Measurements from ENCODE around the gene RMRP.

The RMRP gene

GRCh38 chr9:35686222-35687203, 28.7 kb upstream of the RMRP start:
- DNase-seq (ENCODE audit: low spot score): no peak

- no peak for DNase-seq (ENCODE audit: low spot score)
Measured at GRCh38 chr9:35685506-35685905, 27.7 kb upstream of the RMRP start.

GRCh38 chr9:35684921-35685320, 27.1 kb upstream of the RMRP start:
- DNase-seq (ENCODE audit: low spot score): no peak

DNA sequence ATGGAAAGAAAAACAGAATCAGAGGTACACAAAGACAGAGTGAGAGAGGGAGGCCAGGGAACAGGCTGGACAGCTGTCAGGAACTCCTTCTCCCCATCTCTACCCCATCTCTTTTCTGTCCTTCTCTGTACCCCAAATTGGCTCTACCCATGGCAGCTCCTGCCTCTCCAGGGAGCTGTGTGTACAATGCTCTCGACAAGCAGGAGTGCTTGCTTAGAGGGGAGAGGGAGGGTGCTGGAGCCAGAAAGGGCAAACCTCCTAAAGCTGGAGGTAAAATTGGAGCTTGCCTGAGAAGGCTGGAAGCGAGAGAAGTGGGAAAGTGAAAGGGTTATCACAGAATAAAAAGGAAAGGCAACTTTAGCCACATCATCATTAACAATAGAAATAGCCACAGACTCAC, 25.5 kb upstream of the RMRP start:
- no peak for DNase-seq (ENCODE audit: low spot score)

DNA sequence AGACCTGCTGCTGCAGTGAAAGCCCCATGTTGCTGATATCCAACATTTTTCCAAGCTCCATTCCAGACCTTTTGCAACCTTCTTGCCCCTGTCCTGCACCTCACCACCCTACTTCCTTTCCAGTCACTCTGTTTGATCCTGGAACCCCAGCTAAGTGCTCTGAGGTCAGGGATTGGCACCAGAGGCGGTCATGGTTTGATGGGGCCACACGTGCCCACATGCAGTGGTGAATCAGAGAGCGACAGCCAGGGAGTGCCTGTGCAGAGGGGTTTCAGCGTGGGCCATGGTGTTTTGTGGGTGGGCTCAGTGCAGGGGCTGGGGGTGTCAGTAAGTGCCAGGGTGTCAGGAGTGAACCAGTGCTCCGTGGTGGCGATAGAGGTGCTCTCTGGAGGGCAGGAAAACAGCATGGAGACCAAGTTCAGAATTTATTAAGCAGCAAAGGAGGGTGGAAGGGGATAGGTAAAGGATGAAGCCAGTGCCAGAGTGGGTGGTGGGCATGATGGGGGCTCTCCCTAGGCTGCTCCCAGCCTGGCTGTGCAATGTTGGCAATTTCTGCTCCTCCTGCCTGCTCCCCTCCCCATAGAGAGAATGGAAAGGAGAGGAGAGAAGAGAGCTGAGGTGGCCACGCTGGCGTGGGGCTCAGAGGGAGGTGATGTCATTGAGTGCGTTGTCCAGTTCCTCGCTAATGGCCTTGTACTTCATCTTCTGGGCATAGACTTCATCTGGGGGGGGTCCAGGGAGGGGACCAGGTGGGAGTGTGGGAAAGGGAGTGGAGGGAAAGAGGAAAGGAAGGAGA, 24.9 kb upstream of the RMRP start:
- no peak for DNase-seq (ENCODE audit: low spot score)

DNA sequence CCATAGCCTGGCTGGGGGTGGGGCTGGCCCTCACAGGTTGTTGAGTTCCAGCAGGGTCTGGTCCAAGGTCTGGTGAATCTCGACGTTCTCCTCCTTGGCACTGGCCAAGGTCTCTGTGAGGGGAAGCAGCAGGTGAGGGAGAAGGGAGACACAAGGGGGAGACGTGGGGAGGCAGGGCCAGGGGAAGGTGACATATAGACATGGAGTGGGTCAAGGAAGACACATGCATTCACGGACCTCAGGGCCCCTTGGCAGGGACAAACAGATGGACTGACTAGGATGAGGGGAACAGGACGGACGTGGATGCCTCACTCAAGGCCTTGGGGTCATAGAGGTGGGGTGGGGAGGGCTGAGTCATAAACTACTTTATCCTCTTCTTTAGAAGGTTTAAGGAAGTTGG, 24.2 kb upstream of the RMRP start:
- DNase-seq (ENCODE audit: low spot score): no peak

DNA sequence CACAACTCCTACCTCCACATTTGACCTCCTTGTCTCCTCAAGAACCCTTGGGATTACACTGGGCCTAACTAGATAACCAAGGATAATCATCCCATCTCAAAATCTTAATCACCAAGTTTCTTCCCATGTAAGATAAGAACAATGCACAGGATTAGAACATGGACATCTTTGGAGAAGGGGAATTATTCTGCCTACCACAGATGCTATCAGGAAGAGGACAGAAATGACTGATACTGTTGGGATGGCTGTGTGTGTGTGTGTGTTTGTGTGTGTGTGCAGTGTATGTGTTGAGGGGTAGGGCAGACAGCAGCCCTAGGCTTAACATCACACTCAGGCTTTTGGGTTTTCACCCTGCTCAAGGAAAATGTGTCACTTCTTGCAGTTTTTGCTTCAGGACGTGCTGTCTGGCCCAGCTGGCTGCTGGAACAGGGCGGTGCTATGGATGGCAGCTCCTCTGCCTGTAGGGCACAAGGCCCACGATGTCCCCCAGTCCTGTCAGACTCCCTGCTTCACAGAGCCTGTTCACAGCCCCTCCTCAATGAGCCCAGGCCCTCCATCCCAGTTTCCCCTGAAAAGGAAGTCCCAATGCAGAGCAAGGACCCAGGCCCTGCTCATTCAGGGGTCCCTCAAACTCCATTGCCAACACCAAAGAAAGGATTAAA, 23.7 kb upstream of the RMRP start:
- DNase-seq (ENCODE audit: low spot score): no peak

GRCh38 chr9:35680331-35681105, 22.7 kb upstream of the RMRP start:
- DNase-seq (ENCODE audit: low spot score): no peak

DNA sequence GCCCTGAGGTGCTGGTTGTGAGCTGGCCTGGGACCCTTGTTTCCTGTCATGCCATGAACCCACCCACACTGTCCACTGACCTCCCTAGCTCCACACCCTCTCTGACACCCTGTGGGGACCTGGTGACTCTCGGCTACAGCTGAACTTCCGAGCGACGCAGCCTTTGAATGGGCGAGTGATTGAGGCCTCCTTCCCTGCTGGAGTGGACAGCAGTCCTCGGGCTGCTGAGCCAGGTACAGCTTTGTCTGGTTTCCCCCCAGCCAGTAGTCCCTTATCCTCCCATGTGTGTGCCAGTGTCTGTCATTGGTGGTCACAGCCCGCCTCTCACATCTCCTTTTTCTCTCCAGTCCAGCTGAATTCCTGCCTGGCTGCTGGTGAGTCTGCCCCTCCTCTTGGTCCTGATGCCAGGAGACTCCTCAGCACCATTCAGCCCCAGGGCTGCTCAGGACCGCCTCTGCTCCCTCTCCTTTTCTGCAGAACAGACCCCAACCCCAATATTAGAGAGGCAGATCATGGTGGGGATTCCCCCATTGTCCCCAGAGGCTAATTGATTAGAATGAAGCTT, 22.0 kb upstream of the RMRP start:
- DNase-seq (ENCODE audit: low spot score): no peak

DNA sequence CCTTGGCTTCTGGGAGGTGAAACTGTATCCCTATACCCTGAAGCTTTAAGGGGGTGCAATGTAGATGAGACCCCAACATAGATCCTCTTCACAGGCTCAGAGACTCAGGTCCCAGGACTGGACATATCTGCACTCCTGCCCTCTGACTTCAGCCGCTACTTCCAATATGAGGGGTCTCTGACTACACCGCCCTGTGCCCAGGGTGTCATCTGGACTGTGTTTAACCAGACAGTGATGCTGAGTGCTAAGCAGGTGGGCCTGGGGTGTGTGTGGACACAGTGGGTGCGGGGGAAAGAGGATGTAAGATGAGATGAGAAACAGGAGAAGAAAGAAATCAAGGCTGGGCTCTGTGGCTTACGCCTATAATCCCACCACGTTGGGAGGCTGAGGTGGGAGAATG, 21.3 kb upstream of the RMRP start:
- no peak for DNase-seq (ENCODE audit: low spot score)

DNA sequence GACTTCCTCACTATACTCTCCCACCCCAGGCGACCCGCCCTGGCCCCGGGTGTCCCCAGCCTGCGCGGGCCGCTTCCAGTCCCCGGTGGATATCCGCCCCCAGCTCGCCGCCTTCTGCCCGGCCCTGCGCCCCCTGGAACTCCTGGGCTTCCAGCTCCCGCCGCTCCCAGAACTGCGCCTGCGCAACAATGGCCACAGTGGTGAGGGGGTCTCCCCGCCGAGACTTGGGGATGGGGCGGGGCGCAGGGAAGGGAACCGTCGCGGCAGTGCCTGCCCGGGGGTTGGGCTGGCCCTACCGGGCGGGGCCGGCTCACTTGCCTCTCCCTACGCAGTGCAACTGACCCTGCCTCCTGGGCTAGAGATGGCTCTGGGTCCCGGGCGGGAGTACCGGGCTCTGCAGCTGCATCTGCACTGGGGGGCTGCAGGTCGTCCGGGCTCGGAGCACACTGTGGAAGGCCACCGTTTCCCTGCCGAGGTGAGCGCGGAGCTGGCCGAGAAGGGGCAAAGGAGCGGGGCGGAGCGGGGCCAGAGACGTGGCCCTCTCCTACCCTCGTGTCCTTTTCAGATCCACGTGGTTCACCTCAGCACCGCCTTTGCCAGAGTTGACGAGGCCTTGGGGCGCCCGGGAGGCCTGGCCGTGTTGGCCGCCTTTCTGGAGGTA, 18.0 kb upstream of the RMRP start:
- DNase-seq (ENCODE audit: low spot score): no peak

- no peak for DNase-seq (ENCODE audit: low spot score)
Measured at GRCh38 chr9:35675204-35675603, 17.4 kb upstream of the RMRP start.

- no peak for DNase-seq (ENCODE audit: low spot score)
Measured at GRCh38 chr9:35674025-35674361, 16.2 kb upstream of the RMRP start.

GRCh38 chr9:35673132-35674024, 15.6 kb upstream of the RMRP start, which contains the start of gene CA9:
CA9 (plus strand) TSS chr9:35673928; CDS start chr9:35673960, 32 bp downstream.
- DNase-seq (ENCODE audit: low spot score): no peak

DNA sequence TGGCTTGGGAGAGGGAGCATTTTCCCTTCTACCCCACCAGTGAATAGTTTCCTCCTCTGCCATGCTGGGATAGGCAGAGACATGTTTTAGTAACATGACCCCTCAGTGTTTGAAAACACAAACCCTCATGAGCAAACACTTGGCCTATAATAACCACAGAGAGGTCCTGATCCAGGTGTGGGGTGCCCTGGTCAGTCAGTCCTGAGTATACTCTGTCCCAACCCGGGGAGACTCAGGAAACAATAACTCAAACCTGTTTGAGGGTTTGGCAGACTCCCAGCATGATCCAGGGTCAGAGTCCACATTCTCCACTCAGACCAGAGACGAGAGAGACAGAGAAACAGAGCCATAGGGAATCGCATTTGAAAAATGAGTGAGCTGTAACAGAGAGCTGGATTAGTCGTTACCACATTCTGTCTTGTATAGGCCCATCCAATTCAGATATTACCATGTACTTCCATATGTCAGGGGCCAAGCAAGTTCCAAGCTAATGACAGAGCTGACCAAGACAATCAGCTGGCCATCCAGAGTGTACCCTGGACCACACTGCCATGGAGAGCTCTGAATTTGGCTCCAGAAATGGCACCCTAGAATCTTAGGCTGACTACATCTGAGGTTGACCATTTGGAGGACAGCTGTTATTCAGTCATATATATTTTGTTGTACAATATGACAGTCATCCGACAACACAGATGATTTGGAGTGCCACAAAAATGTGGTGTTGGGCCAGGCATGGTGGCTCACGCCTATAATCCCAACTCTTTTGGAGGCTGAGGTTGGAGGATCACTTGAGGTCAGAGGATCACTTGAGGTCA, 11.7 kb upstream of the RMRP start:
- peak; percentile 87 for DNase-seq (ENCODE audit: low spot score)

DNA sequence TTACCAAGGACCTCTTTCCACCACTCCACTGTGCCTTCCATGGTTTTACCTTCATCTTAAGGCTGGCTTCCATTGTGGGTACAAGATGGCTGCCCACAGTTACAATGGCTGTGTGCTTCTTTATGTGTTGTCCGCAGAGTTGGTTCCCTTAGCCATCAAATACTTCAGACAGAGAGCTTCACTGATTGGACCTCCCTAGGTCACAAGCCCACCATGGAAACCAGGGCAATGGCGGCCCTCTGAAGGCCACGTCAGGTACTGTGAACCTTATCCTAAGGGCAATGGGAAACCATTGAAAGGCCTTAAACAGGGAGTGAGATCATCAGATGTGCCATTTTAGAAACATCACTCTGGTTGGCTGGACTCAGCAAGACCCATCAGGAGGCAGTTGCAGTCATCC, 10.1 kb upstream of the RMRP start:
- DNase-seq (ENCODE audit: low spot score): no peak

DNA sequence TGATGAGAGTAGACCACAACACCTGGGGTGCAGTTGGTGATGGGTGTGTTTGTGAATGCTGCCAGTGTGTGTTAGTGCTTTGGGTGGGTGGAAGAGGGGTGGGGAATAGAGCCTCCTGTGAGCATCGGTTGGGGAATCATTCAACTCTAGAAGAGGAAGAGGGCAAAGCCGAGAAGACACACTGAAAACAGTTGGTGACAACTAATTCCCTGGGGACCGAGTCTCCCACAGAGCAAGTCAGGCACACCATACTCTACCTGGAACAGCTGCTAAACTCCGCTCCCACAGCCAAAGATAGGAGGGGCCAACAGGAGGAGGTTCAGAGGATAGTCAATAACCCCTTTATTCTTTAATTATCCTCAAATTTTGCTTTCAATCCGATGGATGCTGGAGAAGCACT, 8.7 kb upstream of the RMRP start:
- DNase-seq (ENCODE audit: low spot score): no peak

GRCh38 chr9:35666045-35666444, 8.2 kb upstream of the RMRP start:
- DNase-seq (ENCODE audit: low spot score): no peak

DNA sequence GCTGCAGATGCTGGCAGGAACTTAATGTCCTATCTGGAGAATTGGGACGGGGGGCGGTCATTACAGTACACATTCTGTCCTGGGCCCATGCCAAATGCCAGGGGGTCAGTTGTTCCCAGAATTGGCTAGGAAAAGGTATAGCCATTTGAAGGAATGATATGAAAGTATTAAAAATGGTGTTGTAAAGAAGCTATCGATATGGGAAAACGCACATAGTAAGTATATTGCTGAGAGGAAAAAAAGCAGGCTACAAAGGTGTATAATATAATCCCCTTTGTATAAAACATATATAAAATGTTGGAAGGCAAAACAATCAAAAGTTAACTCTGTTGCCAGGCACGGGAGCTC, 7.6 kb upstream of the RMRP start:
- no peak for DNase-seq (ENCODE audit: low spot score)

All from SW480 (cell line).